T-cell (primary cell): ENCODE measurements around the gene VSTM4. TPM values are rescaled to one million over a fixed set of nuclear protein-coding genes. Genes with fewer than 3 reads are reported as not detected.

Experiments
- ATAC-seq, 4 experiments: fragments of 200-7000 bp in 3 of 4; fragments of 150-1000 bp in 1 of 4; cut with Tn5 transposase; replicated peaks in 1 of 4; 1 replicate in 3 of 4; 2 replicates in 1 of 4; pipeline ENCODE4 v1.10.0; 2021; ENCODE audit warnings: moderate library complexity in 3 of 4, mild to moderate bottlenecking in 2 of 4, moderate number of reproducible peaks in 1 of 4
- CTCF ChIA-PET, 2 donors: fragments of 300-600 bp; sonication (Branson Sonifier 250); formaldehyde crosslinking; loops; one replicate each; lab custom pipeline; 2022; ENCODE audit warnings: antibody characterized with exemption in 2 of 2; lab: Charles Lee
- POLR2A ChIA-PET, 2 donors: fragments of 300-600 bp; sonication (Branson Sonifier 250); formaldehyde crosslinking; loops; one replicate each; lab custom pipeline; 2022; ENCODE audit warnings: antibody characterized with exemption in 2 of 2; lab: Charles Lee
- DNase-seq, 35 experiments: peaks; one replicate each; pipeline versions ENCODE4 v3.0.0 to v3.0.0-alpha.2; 2013 to 2023
- H3K27ac ChIP-seq: one replicate; pipeline ENCODE4 v1.5.1; 2013; ENCODE audit warnings: low read length
- H3K27me3 ChIP-seq, 2 experiments: replicated peaks in 1 of 2; 1 replicate in 1 of 2; 2 replicates in 1 of 2; pipeline versions ENCODE4 v1.6.1 to v1.7.0; 2013; ENCODE audit warnings: low read length in 1 of 2, mixed read lengths in 1 of 2; ENCODE audit not compliant: control insufficient read depth in 2 of 2, insufficient read depth in 2 of 2; ENCODE audit errors: extremely low read depth in 1 of 2
- H3K36me3 ChIP-seq, 2 donors: 1 replicate in 1 of 2; 2 replicates in 1 of 2; pipeline versions ENCODE4 v1.6.1 to v1.7.0; 2013; ENCODE audit warnings: low read length in 1 of 2; ENCODE audit not compliant: control insufficient read depth in 2 of 2, insufficient read depth in 1 of 2; ENCODE audit errors: extremely low read depth in 1 of 2
- H3K4me1 ChIP-seq, 2 experiments: 1 replicate in 1 of 2; 2 replicates in 1 of 2; pipeline versions ENCODE4 v1.6.1 to v1.7.0; 2013; ENCODE audit warnings: low read length in 2 of 2, mixed read lengths in 1 of 2; ENCODE audit not compliant: insufficient read depth in 2 of 2, control insufficient read depth in 1 of 2; ENCODE audit errors: extremely low read depth in 1 of 2
- H3K4me3 ChIP-seq, 2 donors: 1 replicate in 1 of 2; 2 replicates in 1 of 2; pipeline versions ENCODE4 v1.5.1 to v1.7.0; 2013; ENCODE audit warnings: mild to moderate bottlenecking in 2 of 2, low read length in 1 of 2, moderate library complexity in 1 of 2; ENCODE audit not compliant: control insufficient read depth in 1 of 2; ENCODE audit errors: extremely low read depth in 1 of 2
- H3K9me3 ChIP-seq: 2 replicates; pipeline ENCODE4 v1.7.0; 2013
- H3K27ac Mint-ChIP-seq, 2 donors: one replicate each; pipeline ENCODE4 v1.8.0; 2020 to 2021; ENCODE audit warnings: mild to moderate bottlenecking in 2 of 2, mixed read lengths in 2 of 2
- H3K27me3 Mint-ChIP-seq, 2 donors: one replicate each; pipeline ENCODE4 v1.8.0; 2021 to 2022; ENCODE audit warnings: mixed read lengths in 2 of 2
- H3K36me3 Mint-ChIP-seq: one replicate; pipeline ENCODE4 v1.8.0; 2021; ENCODE audit warnings: mixed read lengths
- H3K4me1 Mint-ChIP-seq, 3 donors: one replicate each; pipeline ENCODE4 v1.8.0; 2020 to 2022; ENCODE audit warnings: mixed read lengths in 3 of 3, mild to moderate bottlenecking in 1 of 3
- H3K4me3 Mint-ChIP-seq, 3 donors: one replicate each; pipeline ENCODE4 v1.8.0; 2020 to 2022; ENCODE audit warnings: mild to moderate bottlenecking in 3 of 3, mixed read lengths in 3 of 3, moderate library complexity in 3 of 3
- H3K9me3 Mint-ChIP-seq, 3 donors: one replicate each; pipeline ENCODE4 v1.8.0; 2020 to 2022; ENCODE audit warnings: mixed read lengths in 3 of 3
- WGBS: methylation state at CpG from one replicate; pipeline ENCODE4 v1.1.5; 2013; ENCODE audit warnings: missing lambda C conversion rate; ENCODE audit not compliant: insufficient coverage; 5-methylcytosine and 5-hydroxymethylcytosine counted together
- total RNA-seq, 35 experiments: library from RNA in 6 of 35; stranded (reverse) in 6 of 35; fragments of 120-200 nt in 1 of 35; gene quantifications; one replicate each; pipeline versions ENCODE4 v1.2.1 to v1.2.4 and lab custom pipeline; 2013 to 2026

Gene VSTM4
- total RNA-seq, 5 donors from 2014 or later (not counting 1 experiment from before 2014, with no cell fraction given) = 0.09 to 0.19 (median 0.10) TPM; not detected in 2

GRCh38 chr10:49154641-49155040, 39.3 kb upstream of the VSTM4 start:
- Histone ChIP-seq H3K9me3 (no peaks in the 10 kb centered on the region), H3K27me3 (peaks cover 0 to 3% of the 10 kb centered on the region in 2 experiments), H3K36me3 (no peaks in the 10 kb centered on the region), H3K27ac (no peak overlapping the region), H3K4me3 (no peak overlapping the region), H3K4me1 (peaks cover 0 to 6% of the 10 kb centered on the region in 2 experiments)
- H3K27ac Mint-ChIP-seq = no peak overlapping the region
- no peaks in the 10 kb centered on the region for H3K9me3 Mint-ChIP-seq
- H3K4me1 Mint-ChIP-seq = peaks cover 1 to 16% (median 9%) of the 10 kb centered on the region in 3 donors
- no peak for ATAC-seq
- H3K27me3 Mint-ChIP-seq = peaks cover 4 to 25% of the 10 kb centered on the region in 2 donors
- no CpG with 5 or more reads among the region's 6 CpGs for WGBS
- CTCF ChIA-PET = no interaction called here
- H3K36me3 Mint-ChIP-seq = no peaks in the 10 kb centered on the region
- no peak overlapping the region for H3K4me3 Mint-ChIP-seq
- POLR2A ChIA-PET = no interaction called here
- DNase-seq = no peak

GRCh38 chr10:49153971-49154370, 38.6 kb upstream of the VSTM4 start:
- DNase-seq (no peak), ATAC-seq (no peak)
- no peak overlapping the region for H3K27ac Mint-ChIP-seq
- H3K4me1 Mint-ChIP-seq = peaks cover 1 to 16% (median 9%) of the 10 kb centered on the region in 3 donors
- Histone ChIP-seq H3K27ac (no peak overlapping the region), H3K27me3 (peaks cover 0 to 3% of the 10 kb centered on the region in 2 experiments), H3K36me3 (no peaks in the 10 kb centered on the region), H3K4me3 (no peak overlapping the region), H3K9me3 (no peaks in the 10 kb centered on the region), H3K4me1 (peaks cover 0 to 6% of the 10 kb centered on the region in 2 experiments)
- peaks cover 4 to 25% of the 10 kb centered on the region in 2 donors for H3K27me3 Mint-ChIP-seq
- ChIA-PET CTCF (no interaction called here), POLR2A (no interaction called here)
- no CpG with 5 or more reads among the region's 1 CpG for WGBS
- H3K4me3 Mint-ChIP-seq = no peak overlapping the region
- H3K36me3 Mint-ChIP-seq = no peaks in the 10 kb centered on the region
- no peaks in the 10 kb centered on the region for H3K9me3 Mint-ChIP-seq

GRCh38 chr10:49153115-49153514, 37.8 kb upstream of the VSTM4 start:
- 61% methylated on average over 4 of the region's 4 CpGs for WGBS
- H3K27ac ChIP-seq = no peak overlapping the region
- H3K4me1 ChIP-seq = peaks cover 0 to 6% of the 10 kb centered on the region in 2 experiments
- peaks cover 1 to 12% (median 9%) of the 10 kb centered on the region in 3 donors for H3K4me1 Mint-ChIP-seq
- H3K36me3 Mint-ChIP-seq = no peaks in the 10 kb centered on the region
- ATAC-seq = no peak
- H3K36me3 ChIP-seq = no peaks in the 10 kb centered on the region
- peaks cover 4 to 25% of the 10 kb centered on the region in 2 donors for H3K27me3 Mint-ChIP-seq
- H3K4me3 Mint-ChIP-seq = no peak overlapping the region
- H3K27ac Mint-ChIP-seq = no peak overlapping the region
- H3K27me3 ChIP-seq = peaks cover 0 to 3% of the 10 kb centered on the region in 2 experiments
- ChIA-PET CTCF (no interaction called here), POLR2A (no interaction called here)
- H3K9me3 Mint-ChIP-seq = peaks cover 0 to 4% (median 3%) of the 10 kb centered on the region in 3 donors
- H3K4me3 ChIP-seq = no peak overlapping the region
- no peaks in the 10 kb centered on the region for H3K9me3 ChIP-seq
- no peak for DNase-seq

- no peak for DNase-seq
- Mint-ChIP-seq H3K36me3 (no peaks in the 10 kb centered on the region), H3K27me3 (peaks cover 4 to 25% of the 10 kb centered on the region in 2 donors), H3K4me3 (no peak overlapping the region), H3K27ac (no peak overlapping the region), H3K9me3 (peaks cover 0 to 7% (median 4%) of the 10 kb centered on the region in 3 donors), H3K4me1 (peaks cover 1 to 10% (median 9%) of the 10 kb centered on the region in 3 donors)
- no peak overlapping the region for H3K4me3 ChIP-seq
- H3K9me3 ChIP-seq = no peaks in the 10 kb centered on the region
- peaks cover 0 to 3% of the 10 kb centered on the region in 2 experiments for H3K27me3 ChIP-seq
- H3K4me1 ChIP-seq = peaks cover 0 to 6% of the 10 kb centered on the region in 2 experiments
- H3K27ac ChIP-seq = no peak overlapping the region
- ChIA-PET POLR2A (interaction anchor here in 1 of 2 donors (0.6 kb wide), 1 partner anchor 402 kb away, joined by 3 read pairs; no protein-coding TSS in a partner anchor), CTCF (no interaction called here)
- WGBS = 72% methylated on average over 4 of the region's 4 CpGs
- no peak for ATAC-seq
- H3K36me3 ChIP-seq = no peaks in the 10 kb centered on the region
These were observed 37.3 kb upstream of the VSTM4 start for GRCh38 chr10:49152663-49153062.

GRCh38 chr10:49152037-49152436, 36.7 kb upstream of the VSTM4 start:
- WGBS = no CpG with 5 or more reads among the region's 4 CpGs
- H3K4me3 Mint-ChIP-seq = no peak overlapping the region
- Histone ChIP-seq H3K27ac (no peak overlapping the region), H3K27me3 (peaks cover 0 to 3% of the 10 kb centered on the region in 2 experiments), H3K36me3 (no peaks in the 10 kb centered on the region), H3K9me3 (no peaks in the 10 kb centered on the region), H3K4me3 (no peak overlapping the region), H3K4me1 (peaks cover 0 to 4% of the 10 kb centered on the region in 2 experiments)
- peaks cover 0 to 4% (median 2%) of the 10 kb centered on the region in 3 donors for H3K4me1 Mint-ChIP-seq
- H3K9me3 Mint-ChIP-seq = peaks cover 0 to 14% (median 6%) of the 10 kb centered on the region in 3 donors
- ChIA-PET CTCF (no interaction called here), POLR2A (interaction anchor here in 1 of 2 donors (0.6 kb wide), 1 partner anchor 401 kb away, joined by 3 read pairs; no protein-coding TSS in a partner anchor)
- no peak for DNase-seq
- no peak overlapping the region for H3K27ac Mint-ChIP-seq
- H3K36me3 Mint-ChIP-seq = no peaks in the 10 kb centered on the region
- ATAC-seq = no peak
- peaks cover 5 to 22% of the 10 kb centered on the region in 2 donors for H3K27me3 Mint-ChIP-seq

GRCh38 chr10:49151481-49151880, 36.2 kb upstream of the VSTM4 start:
- no peaks in the 10 kb centered on the region for H3K36me3 ChIP-seq
- Mint-ChIP-seq H3K4me3 (no peak overlapping the region), H3K36me3 (no peaks in the 10 kb centered on the region), H3K9me3 (peaks cover 0 to 15% (median 6%) of the 10 kb centered on the region in 3 donors), H3K27me3 (peaks cover 5 to 20% of the 10 kb centered on the region in 2 donors), H3K4me1 (peaks cover 0 to under 1% (median 0%) of the 10 kb centered on the region in 3 donors), H3K27ac (no peak overlapping the region)
- no CpG with 5 or more reads among the region's 1 CpG for WGBS
- ATAC-seq (no peak), DNase-seq (no peak)
- no peak overlapping the region for H3K4me3 ChIP-seq
- CTCF ChIA-PET = no interaction called here
- H3K27me3 ChIP-seq = peaks cover 0 to 3% of the 10 kb centered on the region in 2 experiments
- no peak overlapping the region for H3K27ac ChIP-seq
- POLR2A ChIA-PET = no interaction called here
- H3K4me1 ChIP-seq = no peaks in the 10 kb centered on the region
- no peaks in the 10 kb centered on the region for H3K9me3 ChIP-seq
